HG03025 (cell line): Measurements from ENCODE around the gene EIF5A.
"Not testable (repeated sequence)": the region's sequence is repeated elsewhere in the genome, so short reads cannot be mapped to it uniquely, and the experiment has no call there.

ENCODE experiments used
- ATAC-seq: cut with Tn5 transposase; IDR thresholded peaks from one replicate; pipeline ENCODE4 v1.9.1; 2021; ENCODE audit warnings: mild to moderate bottlenecking, moderate library complexity; ENCODE audit not compliant: unreplicated experiment, low FRiP score

EIF5A gene

GRCh38 chr17:7329374-7329996 lies 22.1 kb downstream of the EIF5A start:
- peak; percentile 49 for ATAC-seq

DNA sequence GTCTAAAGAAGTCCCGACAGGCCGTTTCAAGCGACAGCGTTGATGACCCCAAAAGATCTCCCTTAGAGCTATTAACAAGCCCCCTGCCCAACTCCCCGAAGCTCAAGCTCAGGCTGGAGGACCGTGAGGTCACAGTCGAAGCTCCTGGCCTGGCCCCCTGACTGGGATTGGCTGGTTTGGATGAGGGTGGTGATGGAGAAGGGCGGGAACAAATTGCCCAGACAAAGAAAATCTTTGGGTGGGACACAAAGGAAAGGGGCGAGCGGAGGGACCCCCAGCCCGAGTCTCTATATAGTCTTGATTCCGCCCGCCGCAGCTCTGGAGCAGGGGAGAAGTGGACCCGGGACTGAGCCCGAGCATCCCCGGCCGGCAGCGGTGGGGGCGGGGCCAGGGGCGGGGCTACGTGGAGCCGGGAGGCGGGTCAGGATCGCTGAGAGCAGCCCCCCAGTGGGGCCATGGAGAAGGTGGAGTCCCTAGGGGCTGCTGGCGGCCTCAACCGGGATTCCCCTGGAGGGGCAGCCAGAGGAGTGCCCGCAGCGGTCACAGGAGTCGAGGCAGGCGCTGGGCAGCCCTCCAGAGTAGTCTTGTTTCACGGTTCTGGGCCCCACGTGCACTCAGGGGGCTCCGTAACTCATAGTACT lies 22.7 kb downstream of the EIF5A start:
- peak; percentile 32 for ATAC-seq

GRCh38 chr17:7330638-7331015 lies 23.2 kb downstream of the EIF5A start:
- ATAC-seq, result no peak

DNA sequence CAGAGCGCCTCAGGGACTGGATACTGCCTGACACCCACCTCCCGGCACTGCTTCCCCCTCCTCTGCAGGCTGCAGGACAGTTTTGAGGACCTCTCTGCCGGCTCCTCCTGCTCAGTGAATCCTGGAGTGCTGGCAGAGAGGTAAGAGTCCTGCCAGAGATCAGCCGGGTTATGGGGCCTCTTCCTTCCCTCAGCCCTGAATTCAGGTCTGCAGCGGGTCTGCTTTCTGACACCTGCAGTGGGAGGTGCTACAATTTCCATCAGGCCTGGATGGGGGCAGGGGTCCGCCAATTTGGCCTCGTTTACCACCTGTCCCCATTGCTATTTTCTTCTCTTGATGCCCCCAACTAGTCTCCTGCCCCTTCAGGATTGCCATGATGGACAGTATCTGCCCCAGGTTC lies 24.7 kb downstream of the EIF5A start:
- ATAC-seq, result no peak

DNA sequence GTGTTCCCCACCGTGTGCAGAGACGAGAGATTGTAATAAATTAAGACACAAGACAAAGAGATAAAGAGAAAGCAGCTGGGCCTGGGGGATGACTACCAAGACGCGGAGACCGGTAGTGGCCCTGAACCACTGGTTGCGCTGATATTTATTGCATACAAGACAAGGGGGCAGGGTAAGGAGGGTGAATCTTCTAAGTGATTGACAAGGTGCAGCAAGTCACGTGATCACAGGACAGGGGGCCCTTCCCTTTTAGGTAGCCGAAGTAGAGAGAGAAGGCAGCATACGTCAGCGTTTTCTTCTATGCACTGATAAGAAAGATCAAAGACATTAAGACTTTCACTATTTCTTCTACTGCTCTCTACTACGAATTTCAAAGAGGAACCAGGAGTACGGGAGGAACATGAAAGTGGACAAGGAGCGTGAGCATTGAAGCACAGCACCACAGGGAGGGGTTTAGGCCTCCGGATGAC lies 25.2 kb downstream of the EIF5A start:
- not testable (repeated sequence) for ATAC-seq

DNA sequence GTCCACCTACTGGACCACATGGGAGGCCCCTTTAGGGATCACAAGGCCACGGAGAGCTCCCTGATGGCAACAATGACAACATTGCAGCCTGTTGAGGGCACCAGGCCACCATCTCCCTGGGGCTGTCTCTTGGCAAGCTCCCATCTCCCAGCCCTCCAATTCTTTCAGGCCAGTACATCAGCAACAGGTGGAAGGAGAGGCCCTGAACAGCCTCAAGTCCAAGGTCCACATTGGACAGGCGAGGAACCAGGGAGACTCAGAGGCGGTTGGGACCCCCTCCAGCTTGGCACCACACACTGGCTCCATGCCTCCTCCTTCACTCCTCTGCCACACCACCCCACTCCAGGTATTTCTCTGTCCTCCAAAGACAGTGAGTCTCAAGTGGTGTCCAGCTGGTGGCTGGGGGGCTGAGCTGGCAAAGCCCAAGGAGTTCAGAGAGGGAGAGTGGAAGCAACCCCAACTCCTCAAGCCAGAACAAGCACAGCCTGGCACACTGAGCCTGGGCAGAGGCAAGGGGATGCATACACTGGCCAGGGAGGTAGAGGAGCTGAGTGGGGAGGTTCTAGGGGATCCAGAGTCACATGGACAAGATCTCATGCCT lies 27.6 kb downstream of the EIF5A start:
- no peak for ATAC-seq

DNA sequence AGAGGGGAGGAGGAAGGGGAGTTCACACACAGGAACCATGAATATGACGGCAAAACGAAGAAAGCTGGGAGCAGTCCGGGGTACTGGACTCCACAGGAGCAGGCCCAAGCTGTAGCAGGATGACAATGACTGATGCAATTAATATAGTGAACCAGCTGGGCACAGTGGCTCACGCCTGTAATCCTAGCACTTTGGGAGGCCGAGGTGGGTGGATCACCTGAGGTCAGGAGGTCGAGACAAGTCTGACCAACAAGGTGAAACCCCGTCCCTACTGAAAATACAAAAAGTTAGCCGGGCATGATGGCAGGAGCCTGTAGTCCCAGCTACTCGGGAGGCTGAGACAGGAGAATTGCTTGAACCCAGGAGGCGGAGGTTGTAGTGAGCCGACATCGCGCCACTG lies 28.3 kb downstream of the EIF5A start:
- not testable (repeated sequence) for ATAC-seq

GRCh38 chr17:7336240-7337175 lies 29.1 kb downstream of the EIF5A start, which contains the start of gene ACAP1:
Gene ACAP1 (plus strand): TSS chr17:7336529. CDS start chr17:7336735, 206 bp downstream.
- no peak for ATAC-seq

- not testable (repeated sequence) for ATAC-seq
Measured at GRCh38 chr17:7337600-7337999, 30.2 kb downstream of the EIF5A start.

- ATAC-seq, result no peak
Measured at GRCh38 chr17:7340179-7340578, 32.8 kb downstream of the EIF5A start.

DNA sequence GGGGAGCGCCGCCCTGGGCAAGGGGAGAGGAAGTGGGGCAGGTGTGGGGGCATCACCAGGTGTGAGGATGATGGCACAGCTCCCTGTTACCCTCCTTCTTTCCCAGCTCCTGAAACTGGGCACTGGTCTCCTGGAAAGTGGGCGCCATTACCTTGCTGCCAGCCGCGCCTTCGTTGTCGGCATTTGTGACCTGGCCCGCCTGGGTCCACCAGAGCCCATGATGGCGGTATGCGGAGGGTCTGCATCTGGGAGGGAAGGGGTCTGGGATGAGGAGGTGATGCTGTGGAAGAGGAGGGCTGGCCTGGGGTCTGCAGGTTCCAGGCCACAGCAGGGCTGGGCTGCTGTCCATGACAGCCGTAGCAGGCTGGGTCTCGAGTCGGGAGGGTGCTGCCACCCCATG lies 34.4 kb downstream of the EIF5A start:
- no peak for ATAC-seq

- no peak for ATAC-seq
Measured at GRCh38 chr17:7343250-7343649, 35.8 kb downstream of the EIF5A start.

DNA sequence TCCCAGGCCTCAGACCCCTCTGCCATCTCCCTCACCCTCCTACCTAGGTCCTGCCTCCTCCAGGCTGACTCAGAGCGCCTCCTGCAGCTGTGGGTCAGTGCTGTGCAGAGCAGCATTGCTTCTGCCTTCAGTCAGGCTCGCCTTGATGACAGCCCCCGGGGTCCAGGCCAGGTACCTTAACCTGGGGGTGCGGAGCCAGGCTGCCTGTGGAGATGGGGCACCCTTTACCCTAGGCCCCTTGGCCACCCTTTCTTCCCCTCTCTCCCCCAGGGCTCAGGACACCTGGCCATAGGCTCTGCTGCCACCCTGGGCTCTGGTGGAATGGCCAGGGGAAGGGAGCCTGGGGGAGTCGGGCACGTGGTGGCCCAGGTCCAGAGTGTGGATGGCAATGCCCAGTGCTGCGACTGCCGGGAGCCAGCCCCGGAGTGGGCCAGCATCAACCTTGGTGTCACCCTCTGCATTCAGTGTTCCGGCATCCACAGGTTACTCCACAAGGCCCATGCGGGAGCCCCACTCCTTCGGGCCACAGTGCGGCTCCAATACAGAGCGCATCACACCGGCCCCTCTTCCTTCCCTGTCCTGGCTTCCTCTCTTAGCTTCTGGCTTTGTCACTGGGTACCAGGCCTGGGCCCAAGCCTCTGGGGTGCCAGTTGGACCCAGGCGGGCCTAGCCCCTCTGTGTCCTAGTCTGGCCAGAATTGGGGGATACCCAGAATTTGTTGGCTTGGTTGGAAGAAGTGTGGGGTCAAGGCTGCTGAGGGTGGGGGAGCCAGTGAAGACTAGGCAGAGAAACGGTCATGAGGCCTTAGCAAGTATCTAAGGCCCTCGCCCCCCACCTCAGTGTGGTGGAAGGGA lies 39.6 kb downstream of the EIF5A start:
- ATAC-seq, result no peak

DNA sequence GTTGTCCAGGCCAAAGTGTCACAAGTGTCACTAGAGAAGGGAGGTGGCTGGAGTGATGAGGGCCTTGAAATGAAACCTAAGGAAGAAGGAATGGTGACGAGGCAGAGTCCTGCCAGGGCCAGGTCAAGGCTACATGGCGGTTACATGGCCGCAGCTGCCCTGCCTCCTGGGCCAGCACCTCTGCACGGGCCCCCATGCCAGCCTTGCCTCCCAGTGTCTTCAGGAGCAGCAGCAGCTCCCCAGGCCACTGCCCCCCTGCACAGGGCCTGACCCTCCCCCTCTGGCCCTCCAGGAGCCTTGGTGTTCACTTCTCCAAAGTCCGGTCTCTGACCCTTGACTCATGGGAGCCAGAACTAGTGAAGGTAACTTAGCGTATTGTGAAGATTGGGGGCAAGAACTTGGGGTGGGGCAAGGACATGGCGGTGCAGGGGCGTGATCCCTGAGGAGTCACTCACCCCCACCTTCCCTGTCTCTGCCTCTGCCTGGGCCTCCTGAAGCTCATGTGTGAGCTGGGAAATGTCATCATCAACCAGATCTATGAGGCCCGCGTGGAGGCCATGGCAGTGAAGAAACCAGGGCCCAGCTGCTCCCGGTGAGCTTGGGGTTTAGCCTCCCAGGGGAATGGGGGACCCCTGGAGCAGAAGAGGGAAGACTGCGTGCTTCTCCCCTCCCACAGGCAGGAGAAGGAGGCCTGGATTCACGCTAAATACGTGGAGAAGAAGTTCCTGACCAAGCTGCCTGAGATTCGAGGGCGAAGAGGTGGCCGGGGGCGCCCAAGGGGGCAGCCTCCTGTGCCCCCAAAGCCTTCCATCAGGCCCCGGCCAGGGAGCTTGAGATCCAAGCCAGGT lies 40.4 kb downstream of the EIF5A start:
- ATAC-seq, result no peak

DNA sequence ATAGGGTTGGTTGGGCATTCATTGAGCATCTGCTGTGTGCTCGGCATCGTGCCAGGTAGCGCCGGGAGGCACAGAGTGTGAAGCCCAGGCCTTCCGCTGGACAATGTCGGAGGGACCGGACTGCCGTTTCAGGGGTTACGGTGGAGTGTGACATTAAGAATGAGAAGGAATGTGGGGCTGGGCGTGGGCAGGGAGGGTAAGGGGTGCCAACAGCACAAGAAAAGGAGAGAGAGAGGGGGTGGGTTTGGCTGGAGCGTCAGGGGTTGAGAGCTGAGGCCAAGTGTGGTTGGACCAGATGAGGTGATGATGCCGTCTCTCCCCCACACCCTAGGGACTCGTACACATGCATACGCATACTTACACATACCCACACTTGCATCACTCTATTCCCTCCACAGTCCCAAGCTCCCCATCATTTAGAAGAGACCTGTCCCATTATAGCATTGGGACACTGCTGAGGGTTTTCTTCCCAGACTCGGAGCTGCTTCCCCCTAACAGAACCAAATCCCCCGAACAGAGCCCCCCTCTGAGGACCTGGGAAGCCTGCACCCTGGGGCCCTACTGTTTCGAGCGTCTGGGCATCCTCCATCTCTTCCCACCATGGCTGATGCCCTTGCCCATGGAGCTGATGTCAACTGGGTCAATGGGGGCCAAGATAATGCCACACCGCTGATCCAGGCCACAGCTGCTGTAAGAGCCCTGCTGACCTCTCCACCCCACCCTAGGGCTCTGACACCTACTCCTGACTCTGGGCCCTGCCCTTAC lies 41.2 kb downstream of the EIF5A start:
- ATAC-seq, result no peak

- peak; percentile 49 for ATAC-seq
Measured at GRCh38 chr17:7351665-7352502, 44.5 kb downstream of the EIF5A start, which contains the start of gene KCTD11. Gene KCTD11 (plus strand): TSS chr17:7352162.

DNA sequence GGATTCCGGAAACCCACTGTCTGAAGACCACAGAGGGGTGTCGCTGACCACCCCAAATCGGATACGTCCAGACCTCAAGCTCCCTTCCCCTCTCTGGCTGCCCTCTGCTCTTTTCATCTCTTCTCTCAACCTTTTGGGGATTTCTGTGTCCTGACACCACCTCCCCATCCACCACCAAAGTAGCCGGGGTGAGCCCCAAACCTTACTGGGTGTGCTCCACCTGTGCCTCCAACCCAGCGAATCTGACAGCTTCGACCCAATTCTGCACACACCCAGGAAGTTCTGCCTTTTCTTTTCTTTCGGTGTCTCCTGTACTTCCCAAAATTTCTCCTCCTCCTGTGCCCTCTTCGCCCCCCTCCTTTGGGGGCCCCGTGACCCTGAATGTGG lies 45.1 kb downstream of the EIF5A start:
- no peak for ATAC-seq
